HEK293 (cell line): ENCODE data around the gene MRNIP.

Experiments
- CTCF ChIA-PET: fragments of 350-600 bp; formaldehyde crosslinking; extraction: SDS; loops from one replicate; lab custom pipeline; 2021; ENCODE audit warnings: antibody characterized with exemption; lab: Yijun Ruan, JAX
- POLR2A ChIA-PET: fragments of 300-600 bp; formaldehyde crosslinking; extraction: SDS; loops from one replicate; lab custom pipeline; 2020; ENCODE audit warnings: antibody characterized with exemption, inconsistent platforms; lab: Yijun Ruan, JAX
- H3K27ac ChIP-seq: fragments of 200-500 bp; sonication (Bioruptor generic); 2 replicates; pipeline ENCODE4 v1.5.1; 2014; ENCODE audit warnings: low read depth, low read length, control low read depth, inconsistent platforms; ENCODE audit errors: extremely low read depth
- H3K36me3 ChIP-seq, 2 experiments: fragments of 200-500 bp in 1 of 2; sonication (Bioruptor generic) in 1 of 2; 1 replicate in 1 of 2; 2 replicates in 1 of 2; pipeline ENCODE4 v1.5.1; 2014 to 2017; ENCODE audit warnings: inconsistent platforms in 2 of 2, low read length in 2 of 2; ENCODE audit not compliant: control insufficient read depth in 2 of 2, insufficient read depth in 1 of 2
- H3K4me1 ChIP-seq: fragments of 200-500 bp; sonication (Bioruptor generic); 2 replicates; pipeline ENCODE4 v1.5.1; 2014; ENCODE audit warnings: mild to moderate bottlenecking, low read length, inconsistent platforms; ENCODE audit not compliant: control insufficient read depth, insufficient read depth
- H3K4me3 ChIP-seq: 2 replicates; pipeline ENCODE4 v1.5.1; 2011; ENCODE audit warnings: low read depth, mild to moderate bottlenecking, control low read depth, low read length, moderate library complexity
- H3K9me3 ChIP-seq: fragments of 200-500 bp; sonication (Bioruptor generic); 2 replicates; pipeline ENCODE4 v1.5.1; 2014; ENCODE audit warnings: low read depth, low read length, inconsistent platforms; ENCODE audit not compliant: control insufficient read depth, insufficient read depth
- BCL11B ChIP-seq: fragments of 450-650 bp; formaldehyde crosslinking; IDR thresholded peaks from 2 replicates; pipeline ENCODE4 v1.5.1; 2016; ENCODE audit warnings: low read depth, missing biosample characterization, missing genetic modification characterization
- HOXC10 ChIP-seq: sonication (generic); formaldehyde crosslinking; IDR thresholded peaks from 2 replicates; pipeline ENCODE4 v1.8.1; 2023; ENCODE audit warnings: mild to moderate bottlenecking, missing genetic modification reagents
- YY2 ChIP-seq: fragments of 450-650 bp; formaldehyde crosslinking; IDR thresholded peaks from 2 replicates; pipeline ENCODE4 v1.5.1; 2016; ENCODE audit warnings: missing biosample characterization, missing genetic modification characterization
- ZBTB7A ChIP-seq: fragments of 450-650 bp; formaldehyde crosslinking; IDR thresholded peaks from 2 replicates; pipeline ENCODE4 v1.5.1; 2016; ENCODE audit warnings: low read depth, missing biosample characterization, missing genetic modification characterization
- ZIC2 ChIP-seq: fragments of 450-650 bp; formaldehyde crosslinking; IDR thresholded peaks from 2 replicates; pipeline ENCODE4 v1.5.1; 2016; ENCODE audit warnings: missing biosample characterization, missing genetic modification characterization
- ZNF10 ChIP-seq: fragments of 450-650 bp; formaldehyde crosslinking; IDR thresholded peaks from 2 replicates; pipeline ENCODE4 v1.5.1; 2017; ENCODE audit warnings: missing biosample characterization, missing genetic modification characterization
- ZNF114 ChIP-seq: fragments of 450-650 bp; formaldehyde crosslinking; IDR thresholded peaks from 2 replicates; pipeline ENCODE4 v1.5.0; 2017; ENCODE audit warnings: missing biosample characterization, missing genetic modification characterization
- ZNF155 ChIP-seq: fragments of 450-650 bp; formaldehyde crosslinking; IDR thresholded peaks from 2 replicates; pipeline ENCODE4 v1.5.1; 2016; ENCODE audit warnings: missing biosample characterization, missing genetic modification characterization
- ZNF211 ChIP-seq: fragments of 450-650 bp; formaldehyde crosslinking; IDR thresholded peaks from 2 replicates; pipeline ENCODE4 v1.5.1; 2016; ENCODE audit warnings: low read depth, missing biosample characterization, missing genetic modification characterization
- ZNF223 ChIP-seq: fragments of 450-650 bp; formaldehyde crosslinking; IDR thresholded peaks from 2 replicates; pipeline ENCODE4 v1.5.1; 2016; ENCODE audit warnings: missing biosample characterization, missing genetic modification characterization
- ZNF354C ChIP-seq: fragments of 450-650 bp; formaldehyde crosslinking; IDR thresholded peaks from 2 replicates; pipeline ENCODE4 v1.5.1; 2016; ENCODE audit warnings: missing biosample characterization, missing genetic modification characterization, low read depth, borderline replicate concordance
- ZNF366 ChIP-seq: fragments of 450-650 bp; formaldehyde crosslinking; conservative IDR thresholded peaks from 2 replicates; pipeline ENCODE4 v1.5.1; 2016; ENCODE audit warnings: missing biosample characterization, missing genetic modification characterization
- ZNF544 ChIP-seq: fragments of 450-650 bp; formaldehyde crosslinking; IDR thresholded peaks from 2 replicates; pipeline ENCODE4 v1.5.0; 2017; ENCODE audit warnings: missing biosample characterization, missing genetic modification characterization
- ZNF558 ChIP-seq: fragments of 450-650 bp; formaldehyde crosslinking; IDR thresholded peaks from 2 replicates; pipeline ENCODE4 v1.5.1; 2016; ENCODE audit warnings: missing biosample characterization, missing genetic modification characterization
- ZNF76 ChIP-seq: fragments of 450-650 bp; formaldehyde crosslinking; IDR thresholded peaks from 2 replicates; pipeline ENCODE4; 2016; ENCODE audit warnings: low read depth, missing biosample characterization, missing genetic modification characterization, borderline replicate concordance
- ZNF785 ChIP-seq: fragments of 450-650 bp; formaldehyde crosslinking; IDR thresholded peaks from 2 replicates; pipeline ENCODE4 v1.5.1; 2016; ENCODE audit warnings: missing biosample characterization, missing genetic modification characterization
- ZNF837 ChIP-seq: fragments of 450-650 bp; formaldehyde crosslinking; IDR thresholded peaks from 2 replicates; pipeline ENCODE4 v1.5.1; 2016; ENCODE audit warnings: missing biosample characterization, missing genetic modification characterization
- ZSCAN16 ChIP-seq: fragments of 450-650 bp; formaldehyde crosslinking; IDR thresholded peaks from 2 replicates; pipeline ENCODE4 v1.5.1; 2016; ENCODE audit warnings: missing biosample characterization, missing genetic modification characterization
- ZSCAN23 ChIP-seq: fragments of 450-650 bp; formaldehyde crosslinking; IDR thresholded peaks from 2 replicates; pipeline ENCODE4 v1.5.1; 2016; ENCODE audit warnings: missing biosample characterization, missing genetic modification characterization
- TF ChIP-seq, protein P1 (sequence below): fragments of 450-650 bp; formaldehyde crosslinking; IDR thresholded peaks from 2 replicates; pipeline ENCODE4 v1.5.1; 2016; ENCODE audit warnings: missing biosample characterization, missing genetic modification characterization
- TF ChIP-seq, protein P2 (sequence below): fragments of 450-650 bp; formaldehyde crosslinking; IDR thresholded peaks from 2 replicates; pipeline ENCODE4 v1.5.0; 2017; ENCODE audit warnings: missing biosample characterization, missing genetic modification characterization, borderline replicate concordance
- TF ChIP-seq, protein P3 (sequence below): fragments of 450-650 bp; formaldehyde crosslinking; IDR thresholded peaks from 2 replicates; pipeline ENCODE4 v1.5.1; 2017; ENCODE audit warnings: missing biosample characterization, mild to moderate bottlenecking, missing genetic modification characterization, moderate library complexity
- TF ChIP-seq, protein P4 (sequence below): fragments of 450-650 bp; formaldehyde crosslinking; IDR thresholded peaks from 2 replicates; pipeline ENCODE4 v1.5.1; 2016; ENCODE audit warnings: missing biosample characterization, missing genetic modification characterization
- TF ChIP-seq, protein P5 (sequence below): fragments of 450-650 bp; formaldehyde crosslinking; IDR thresholded peaks from 2 replicates; pipeline ENCODE4 v1.5.1; 2016; ENCODE audit warnings: missing biosample characterization, missing genetic modification characterization

Gene MRNIP

DNA sequence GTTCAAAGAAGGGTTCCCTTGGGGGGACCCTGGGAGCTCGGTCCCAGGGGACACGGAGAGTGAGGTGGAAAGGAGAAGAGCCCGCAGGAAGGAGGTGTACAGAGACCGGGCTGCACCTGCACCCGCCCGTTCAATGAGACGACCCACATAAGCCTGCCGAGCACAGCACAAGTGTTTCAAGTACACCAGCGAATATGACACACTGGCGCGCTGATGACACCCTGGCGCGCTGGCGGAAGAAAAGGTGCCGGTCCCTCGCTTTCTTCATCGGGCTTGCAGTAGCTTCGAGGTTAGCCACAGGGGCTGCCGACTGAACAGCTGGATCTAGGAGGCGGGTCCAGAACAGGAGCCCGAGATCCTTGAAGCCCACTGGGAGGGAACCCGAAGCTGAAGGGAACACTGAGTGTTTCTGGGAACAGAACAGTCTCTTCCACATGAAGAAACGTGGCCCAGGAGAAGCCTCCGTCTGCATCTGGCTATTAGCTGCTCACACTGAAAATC is 47.7 kb upstream of the MRNIP start (continued):
- no peak for TF ChIP-seq ZNF544 (tag by site-specific recombination)
- TF ChIP-seq, protein P1, sequence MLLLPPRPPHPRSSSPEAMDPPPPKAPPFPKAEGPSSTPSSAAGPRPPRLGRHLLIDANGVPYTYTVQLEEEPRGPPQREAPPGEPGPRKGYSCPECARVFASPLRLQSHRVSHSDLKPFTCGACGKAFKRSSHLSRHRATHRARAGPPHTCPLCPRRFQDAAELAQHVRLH (tag by site-specific recombination) = no peak

DNA sequence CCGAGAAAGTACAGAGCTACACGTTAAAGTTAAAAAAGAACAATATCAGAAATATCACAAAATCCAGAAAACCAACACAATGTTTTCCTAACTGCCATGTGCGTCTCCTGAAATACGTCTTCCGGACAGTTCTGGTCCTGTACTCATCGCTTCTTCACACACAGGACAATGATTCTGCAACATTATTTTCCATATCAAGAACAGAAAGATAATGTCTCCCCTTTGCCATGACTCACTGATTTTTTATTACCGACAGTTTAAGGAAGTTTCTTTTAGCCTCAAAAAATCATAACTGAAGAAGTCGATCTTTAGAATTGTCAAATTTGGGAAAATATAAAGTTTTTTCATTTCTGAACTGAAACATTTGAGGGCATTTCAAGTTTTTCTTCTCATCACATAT is 46.5 kb upstream of the MRNIP start:
- CTCF ChIA-PET = interaction anchor here (0.6 kb wide), 1 partner anchor 224 kb away, joined by 5 read pairs; the partner anchor contains the start of gene CBY3
- no peaks in the 10 kb centered on the region for H3K9me3 ChIP-seq
- peaks cover 3% of the 10 kb centered on the region; the same call in 1 of the 2 replicates for H3K4me1 ChIP-seq
- H3K4me3 ChIP-seq = no peak overlapping the region
- no peak for TF ChIP-seq ZNF354C (tag by site-specific recombination)
- no peak for TF ChIP-seq ZNF155 (tag by site-specific recombination)
- TF ChIP-seq, protein P2, sequence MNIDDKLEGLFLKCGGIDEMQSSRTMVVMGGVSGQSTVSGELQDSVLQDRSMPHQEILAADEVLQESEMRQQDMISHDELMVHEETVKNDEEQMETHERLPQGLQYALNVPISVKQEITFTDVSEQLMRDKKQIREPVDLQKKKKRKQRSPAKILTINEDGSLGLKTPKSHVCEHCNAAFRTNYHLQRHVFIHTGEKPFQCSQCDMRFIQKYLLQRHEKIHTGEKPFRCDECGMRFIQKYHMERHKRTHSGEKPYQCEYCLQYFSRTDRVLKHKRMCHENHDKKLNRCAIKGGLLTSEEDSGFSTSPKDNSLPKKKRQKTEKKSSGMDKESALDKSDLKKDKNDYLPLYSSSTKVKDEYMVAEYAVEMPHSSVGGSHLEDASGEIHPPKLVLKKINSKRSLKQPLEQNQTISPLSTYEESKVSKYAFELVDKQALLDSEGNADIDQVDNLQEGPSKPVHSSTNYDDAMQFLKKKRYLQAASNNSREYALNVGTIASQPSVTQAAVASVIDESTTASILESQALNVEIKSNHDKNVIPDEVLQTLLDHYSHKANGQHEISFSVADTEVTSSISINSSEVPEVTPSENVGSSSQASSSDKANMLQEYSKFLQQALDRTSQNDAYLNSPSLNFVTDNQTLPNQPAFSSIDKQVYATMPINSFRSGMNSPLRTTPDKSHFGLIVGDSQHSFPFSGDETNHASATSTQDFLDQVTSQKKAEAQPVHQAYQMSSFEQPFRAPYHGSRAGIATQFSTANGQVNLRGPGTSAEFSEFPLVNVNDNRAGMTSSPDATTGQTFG (tag by site-specific recombination) = no peak
- TF ChIP-seq ZNF211 (tag by site-specific recombination) = no peak
- TF ChIP-seq ZIC2 (tag by site-specific recombination) = no peak
- no peak for TF ChIP-seq ZNF785
- TF ChIP-seq ZSCAN23 (tag by site-specific recombination) = no peak
- no peak for TF ChIP-seq ZNF223 (tag by site-specific recombination)
- TF ChIP-seq BCL11B (tag by site-specific recombination) = no peak
- peaks cover 21 to 55% of the 10 kb centered on the region in 2 experiments; a peak in 2 of 3 replicates for H3K36me3 ChIP-seq
- no peak overlapping the region for H3K27ac ChIP-seq
- POLR2A ChIA-PET = no interaction called here

DNA sequence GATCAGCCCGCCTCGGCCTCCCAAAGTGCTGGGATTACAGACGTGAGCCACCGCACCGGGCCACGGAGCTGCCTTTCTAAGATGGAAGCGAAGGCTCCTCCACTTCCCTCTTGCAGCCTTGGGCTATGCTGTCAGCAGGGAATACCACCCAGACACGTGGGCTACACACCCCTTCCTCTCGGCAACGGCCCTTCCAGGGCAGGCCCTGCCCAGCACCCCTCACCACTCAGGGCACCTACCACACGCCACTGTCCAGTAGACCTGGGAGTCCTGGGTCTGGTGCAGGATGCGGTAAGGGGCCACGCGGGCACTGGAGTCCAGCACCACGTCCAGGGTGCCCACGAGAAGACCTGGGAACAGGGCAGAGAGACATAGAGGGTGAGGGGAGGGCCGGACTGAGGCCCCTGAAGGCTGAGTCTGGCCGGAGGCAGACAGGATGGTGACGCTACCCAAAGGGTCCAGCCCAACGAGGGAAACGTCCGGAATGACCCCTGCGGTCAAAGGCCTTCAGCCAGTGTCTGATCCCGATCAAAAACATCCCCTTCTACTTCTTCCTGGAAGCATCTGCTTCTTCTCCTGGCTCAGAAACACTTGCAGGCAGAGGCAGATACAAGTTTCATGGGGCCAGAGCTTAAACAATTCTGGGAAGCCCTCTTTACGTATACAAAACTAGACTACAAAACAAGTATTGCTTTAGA is 46.0 kb upstream of the MRNIP start:
- H3K4me3 ChIP-seq = no peak overlapping the region
- no peaks in the 10 kb centered on the region for H3K9me3 ChIP-seq
- no peak for TF ChIP-seq ZNF114
- peaks cover 21 to 61% of the 10 kb centered on the region in 2 experiments; a peak in 2 of 3 replicates for H3K36me3 ChIP-seq
- no peak overlapping the region for H3K27ac ChIP-seq
- CTCF ChIA-PET = interaction anchor here (0.6 kb wide), 1 partner anchor 224 kb away, joined by 5 read pairs; the partner anchor contains the start of gene CBY3
- POLR2A ChIA-PET = no interaction called here
- peaks cover 3% of the 10 kb centered on the region; the same call in 1 of the 2 replicates for H3K4me1 ChIP-seq

DNA sequence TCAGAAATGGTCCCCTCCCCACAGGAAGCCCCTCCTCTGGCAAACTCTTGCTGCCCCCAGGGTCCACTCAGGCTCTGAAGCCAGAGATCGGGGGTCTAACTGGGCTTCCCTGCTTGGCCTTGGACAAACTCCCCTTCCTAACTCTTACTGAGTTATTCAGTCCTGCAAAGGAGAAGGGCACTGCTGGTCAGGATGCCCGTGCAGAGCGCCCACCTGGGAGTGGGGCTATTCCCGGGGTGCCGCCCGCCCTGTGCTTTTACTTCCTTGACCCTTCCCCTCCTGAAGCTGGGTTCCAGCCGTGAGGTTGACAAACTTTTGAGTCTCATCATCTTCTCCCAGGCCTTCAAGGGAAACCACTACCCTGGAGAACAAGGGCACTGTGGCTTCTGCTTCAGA is 44.1 kb upstream of the MRNIP start:
- Histone ChIP-seq H3K27ac (no peak overlapping the region), H3K4me1 (peaks cover 3% of the 10 kb centered on the region; the same call in 1 of the 2 replicates), H3K9me3 (no peaks in the 10 kb centered on the region), H3K36me3 (peaks cover 31 to 78% of the 10 kb centered on the region in 2 experiments), H3K4me3 (no peak overlapping the region)
- TF ChIP-seq ZBTB7A (no peak), HOXC10 (CRISPR knock-in tag) (no peak), ZNF10 (tag by site-specific recombination) (no peak), YY2 (tag by site-specific recombination) (no peak), ZNF558 (tag by site-specific recombination) (no peak), ZNF837 (no peak), ZSCAN16 (no peak), ZNF366 (tag by site-specific recombination) (no peak), ZNF76 (tag by site-specific recombination) (no peak)
- TF ChIP-seq, protein P3, sequence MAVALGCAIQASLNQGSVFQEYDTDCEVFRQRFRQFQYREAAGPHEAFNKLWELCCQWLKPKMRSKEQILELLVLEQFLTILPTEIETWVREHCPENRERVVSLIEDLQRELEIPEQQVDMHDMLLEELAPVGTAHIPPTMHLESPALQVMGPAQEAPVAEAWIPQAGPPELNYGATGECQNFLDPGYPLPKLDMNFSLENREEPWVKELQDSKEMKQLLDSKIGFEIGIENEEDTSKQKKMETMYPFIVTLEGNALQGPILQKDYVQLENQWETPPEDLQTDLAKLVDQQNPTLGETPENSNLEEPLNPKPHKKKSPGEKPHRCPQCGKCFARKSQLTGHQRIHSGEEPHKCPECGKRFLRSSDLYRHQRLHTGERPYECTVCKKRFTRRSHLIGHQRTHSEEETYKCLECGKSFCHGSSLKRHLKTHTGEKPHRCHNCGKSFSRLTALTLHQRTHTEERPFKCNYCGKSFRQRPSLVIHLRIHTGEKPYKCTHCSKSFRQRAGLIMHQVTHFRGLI (tag by site-specific recombination) = no peak
- TF ChIP-seq, protein P4, sequence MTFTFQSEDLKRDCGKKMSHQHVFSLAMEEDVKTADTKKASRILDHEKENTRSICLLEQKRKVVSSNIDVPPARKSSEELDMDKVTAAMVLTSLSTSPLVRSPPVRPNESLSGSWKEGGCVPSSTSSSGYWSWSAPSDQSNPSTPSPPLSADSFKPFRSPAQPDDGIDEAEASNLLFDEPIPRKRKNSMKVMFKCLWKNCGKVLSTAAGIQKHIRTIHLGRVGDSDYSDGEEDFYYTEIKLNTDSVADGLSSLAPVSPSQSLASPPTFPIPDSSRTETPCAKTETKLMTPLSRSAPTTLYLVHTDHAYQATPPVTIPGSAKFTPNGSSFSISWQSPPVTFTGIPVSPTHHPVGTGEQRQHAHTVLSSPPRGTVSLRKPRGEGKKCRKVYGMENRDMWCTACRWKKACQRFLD = no peak
- TF ChIP-seq, protein P5, sequence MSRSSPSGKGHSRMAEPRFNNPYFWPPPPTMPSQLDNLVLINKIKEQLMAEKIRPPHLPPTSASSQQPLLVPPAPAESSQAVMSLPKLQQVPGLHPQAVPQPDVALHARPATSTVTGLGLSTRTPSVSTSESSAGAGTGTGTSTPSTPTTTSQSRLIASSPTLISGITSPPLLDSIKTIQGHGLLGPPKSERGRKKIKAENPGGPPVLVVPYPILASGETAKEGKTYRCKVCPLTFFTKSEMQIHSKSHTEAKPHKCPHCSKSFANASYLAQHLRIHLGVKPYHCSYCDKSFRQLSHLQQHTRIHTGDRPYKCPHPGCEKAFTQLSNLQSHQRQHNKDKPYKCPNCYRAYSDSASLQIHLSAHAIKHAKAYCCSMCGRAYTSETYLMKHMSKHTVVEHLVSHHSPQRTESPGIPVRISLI = no peak
- ChIA-PET CTCF (interaction anchor here (0.6 kb wide), 1 partner anchor 36 kb away, joined by 4 read pairs; no protein-coding TSS in a partner anchor), POLR2A (no interaction called here)
